Karpas-422 (cell line): Measurements from ENCODE around the gene FKBP3. TPM values are rescaled to one million over a fixed set of nuclear protein-coding genes. Genes with fewer than 3 reads are reported as not detected.

ENCODE experiments used
- DNase-seq: peaks from one replicate; pipeline ENCODE4 v3.0.0-alpha.2; 2015
- H2AFZ ChIP-seq: fragments of 200-600 bp; sonication (generic); 2 replicates; pipeline ENCODE4 v1.6.1; 2014; ENCODE audit warnings: antibody characterized with exemption, low read length, mixed read lengths
- H3K27ac ChIP-seq: fragments of 200-600 bp; sonication (generic); 2 replicates; pipeline ENCODE4 v1.5.1; 2014; ENCODE audit warnings: mild to moderate bottlenecking, low read length, moderate library complexity
- H3K27me3 ChIP-seq: fragments of 200-600 bp; sonication (generic); 2 replicates; pipeline ENCODE4 v1.6.1; 2014; ENCODE audit warnings: low read length, mixed read lengths
- H3K36me3 ChIP-seq: fragments of 200-600 bp; sonication (generic); 2 replicates; pipeline ENCODE4 v1.6.1; 2014; ENCODE audit warnings: low read length, mixed read lengths; ENCODE audit not compliant: insufficient read depth
- H3K4me1 ChIP-seq: fragments of 200-600 bp; sonication (generic); 2 replicates; pipeline ENCODE4 v1.6.1; 2014; ENCODE audit warnings: mild to moderate bottlenecking, low read length, mixed read lengths
- H3K4me2 ChIP-seq: fragments of 200-600 bp; sonication (generic); 2 replicates; pipeline ENCODE4 v1.6.1; 2014; ENCODE audit warnings: low read length, low read depth, mild to moderate bottlenecking; ENCODE audit not compliant: poor library complexity, severe bottlenecking
- H3K4me3 ChIP-seq: fragments of 200-600 bp; sonication (generic); 2 replicates; pipeline ENCODE4 v1.5.1; 2014; ENCODE audit warnings: mild to moderate bottlenecking, antibody characterized with exemption, low read length, mixed read lengths
- H3K79me2 ChIP-seq: fragments of 200-600 bp; sonication (generic); 2 replicates; pipeline ENCODE4 v1.6.1; 2014; ENCODE audit warnings: mild to moderate bottlenecking, low read length, mixed read lengths
- H3K9ac ChIP-seq: fragments of 200-600 bp; sonication (generic); 2 replicates; pipeline ENCODE4 v1.6.0; 2014; ENCODE audit warnings: low read length
- H3K9me2 ChIP-seq: fragments of 200-600 bp; sonication (generic), shearing (Covaris generic); replicated peaks from 2 replicates; pipeline ENCODE4 v1.6.0; 2014; ENCODE audit warnings: mild to moderate bottlenecking, low read length, moderate library complexity; ENCODE audit not compliant: insufficient read depth
- H3K9me3 ChIP-seq: fragments of 300-700, 200-600 bp; sonication (generic); 2 replicates; pipeline ENCODE4 v1.6.1; 2014; ENCODE audit warnings: low read length, mixed read lengths
- H4K20me1 ChIP-seq: fragments of 200-600 bp; sonication (generic); 2 replicates; pipeline ENCODE4 v1.6.1; 2014; ENCODE audit warnings: mild to moderate bottlenecking, antibody characterized with exemption, low read length, low read depth; ENCODE audit not compliant: insufficient read depth
- total RNA-seq: library from RNA; depleted of rRNA; stranded (reverse); fragments of >200 nt; shearing (Covaris generic); gene quantifications from 2 replicates; pipeline ENCODE4 v1.2.3, GENCODE V29; 2014; ENCODE audit warnings: low replicate concordance

The FKBP3 gene
- total RNA-seq, 1 experiment from 2014 or later: 89.8 TPM

- H3K9ac ChIP-seq: no peak overlapping the region
- no peak for DNase-seq
- no peaks in the 10 kb centered on the region for H4K20me1 ChIP-seq
- peaks cover 80% of the 10 kb centered on the region for H3K79me2 ChIP-seq
- peaks cover 43% of the 10 kb centered on the region for H3K4me1 ChIP-seq
- no peak overlapping the region for H3K4me2 ChIP-seq
- no peaks in the 10 kb centered on the region for H3K9me3 ChIP-seq
- no peak overlapping the region for H2AFZ ChIP-seq
- H3K27ac ChIP-seq: no peak overlapping the region
- H3K36me3 ChIP-seq: peaks cover 40% of the 10 kb centered on the region
- no peaks in the 10 kb centered on the region for H3K9me2 ChIP-seq
- no peak overlapping the region for H3K4me3 ChIP-seq
- no peaks in the 10 kb centered on the region for H3K27me3 ChIP-seq
These were observed 5.2 kb downstream of the FKBP3 start for GRCh38 chr14:45128963-45129629.

GRCh38 chr14:45125754-45126153 is 8.5 kb downstream of the FKBP3 start:
- no peak for DNase-seq
- H4K20me1 ChIP-seq: no peaks in the 10 kb centered on the region
- peaks cover 67% of the 10 kb centered on the region for H3K79me2 ChIP-seq
- H3K9me3 ChIP-seq: no peaks in the 10 kb centered on the region
- no peak overlapping the region for H3K4me3 ChIP-seq
- peaks cover 61% of the 10 kb centered on the region for H3K36me3 ChIP-seq
- H3K9ac ChIP-seq: no peak overlapping the region
- H3K4me2 ChIP-seq: no peak overlapping the region
- H3K27ac ChIP-seq: no peak overlapping the region
- H3K9me2 ChIP-seq: no peaks in the 10 kb centered on the region
- H2AFZ ChIP-seq: no peak overlapping the region
- no peaks in the 10 kb centered on the region for H3K27me3 ChIP-seq
- peaks cover 18% of the 10 kb centered on the region for H3K4me1 ChIP-seq

- DNase-seq: no peak
- H3K9ac ChIP-seq: no peak overlapping the region
- H3K4me2 ChIP-seq: no peak overlapping the region
- H3K9me2 ChIP-seq: no peaks in the 10 kb centered on the region
- H3K4me3 ChIP-seq: no peak overlapping the region
- peaks cover 54% of the 10 kb centered on the region for H3K79me2 ChIP-seq
- peaks cover 7% of the 10 kb centered on the region for H3K4me1 ChIP-seq
- no peaks in the 10 kb centered on the region for H3K9me3 ChIP-seq
- peaks cover 68% of the 10 kb centered on the region for H3K36me3 ChIP-seq
- no peak overlapping the region for H2AFZ ChIP-seq
- H3K27me3 ChIP-seq: no peaks in the 10 kb centered on the region
- no peaks in the 10 kb centered on the region for H4K20me1 ChIP-seq
- no peak overlapping the region for H3K27ac ChIP-seq
These were observed 11.0 kb downstream of the FKBP3 start for GRCh38 chr14:45123271-45123670.

GRCh38 chr14:45120096-45120495 is 14.2 kb downstream of the FKBP3 start:
- H3K36me3 ChIP-seq: peaks cover 76% of the 10 kb centered on the region
- DNase-seq: no peak
- H3K4me3 ChIP-seq: no peak overlapping the region
- no peaks in the 10 kb centered on the region for H3K9me2 ChIP-seq
- H3K27me3 ChIP-seq: no peaks in the 10 kb centered on the region
- H3K79me2 ChIP-seq: peaks cover 56% of the 10 kb centered on the region
- no peaks in the 10 kb centered on the region for H3K9me3 ChIP-seq
- peaks cover 7% of the 10 kb centered on the region for H3K4me1 ChIP-seq
- no peak overlapping the region for H3K9ac ChIP-seq
- H3K27ac ChIP-seq: 0 out of 2 replicates have a peak overlapping the region, but pooled peaks have one; percentile 8
- no peak overlapping the region for H3K4me2 ChIP-seq
- H4K20me1 ChIP-seq: no peaks in the 10 kb centered on the region
- H2AFZ ChIP-seq: no peak overlapping the region

GRCh38 chr14:45118594-45118993 is 15.7 kb downstream of the FKBP3 start:
- H2AFZ ChIP-seq: no peak overlapping the region
- no peaks in the 10 kb centered on the region for H4K20me1 ChIP-seq
- no peak overlapping the region for H3K27ac ChIP-seq
- H3K4me1 ChIP-seq: peaks cover 7% of the 10 kb centered on the region
- peaks cover 58% of the 10 kb centered on the region for H3K79me2 ChIP-seq
- no peaks in the 10 kb centered on the region for H3K27me3 ChIP-seq
- H3K9me3 ChIP-seq: no peaks in the 10 kb centered on the region
- H3K9me2 ChIP-seq: no peaks in the 10 kb centered on the region
- H3K9ac ChIP-seq: no peak overlapping the region
- peaks cover 89% of the 10 kb centered on the region for H3K36me3 ChIP-seq
- DNase-seq: no peak
- no peak overlapping the region for H3K4me2 ChIP-seq
- H3K4me3 ChIP-seq: no peak overlapping the region

GRCh38 chr14:45114327-45114726 is 20.0 kb downstream of the FKBP3 start:
- Histone ChIP-seq H3K79me2 (peaks cover 65% of the 10 kb centered on the region), H3K27me3 (no peaks in the 10 kb centered on the region), H3K4me2 (no peak overlapping the region), H3K4me1 (peaks cover 7% of the 10 kb centered on the region; the same call in 1 of the 2 replicates), H3K9me3 (no peaks in the 10 kb centered on the region), H3K27ac (no peak overlapping the region), H3K9me2 (no peaks in the 10 kb centered on the region), H3K4me3 (no peak overlapping the region), H4K20me1 (no peaks in the 10 kb centered on the region), H3K36me3 (peaks cover 88% of the 10 kb centered on the region), H2AFZ (no peak overlapping the region), H3K9ac (no peak overlapping the region)
- DNase-seq: no peak

- Histone ChIP-seq H3K79me2 (peaks cover 64% of the 10 kb centered on the region), H3K9ac (no peak overlapping the region), H3K9me3 (no peaks in the 10 kb centered on the region), H3K9me2 (no peaks in the 10 kb centered on the region), H3K27me3 (no peaks in the 10 kb centered on the region), H3K4me3 (no peak overlapping the region), H3K27ac (no peak overlapping the region), H3K36me3 (peaks cover 88% of the 10 kb centered on the region), H2AFZ (no peak overlapping the region), H3K4me1 (peaks cover 7% of the 10 kb centered on the region; the same call in 1 of the 2 replicates), H3K4me2 (no peak overlapping the region), H4K20me1 (no peaks in the 10 kb centered on the region)
- no peak for DNase-seq
These were observed 21.1 kb downstream of the FKBP3 start for GRCh38 chr14:45112896-45113781.

GRCh38 chr14:45104561-45104960 is 29.7 kb downstream of the FKBP3 start:
- no peak overlapping the region for H3K9ac ChIP-seq
- H3K27ac ChIP-seq: no peak overlapping the region
- H3K9me2 ChIP-seq: no peaks in the 10 kb centered on the region
- H3K36me3 ChIP-seq: peaks cover 84% of the 10 kb centered on the region
- peaks cover 81% of the 10 kb centered on the region for H3K79me2 ChIP-seq
- no peak overlapping the region for H3K4me2 ChIP-seq
- H3K9me3 ChIP-seq: no peaks in the 10 kb centered on the region
- no peak overlapping the region for H2AFZ ChIP-seq
- no peaks in the 10 kb centered on the region for H3K4me1 ChIP-seq
- H3K27me3 ChIP-seq: no peaks in the 10 kb centered on the region
- no peak overlapping the region for H3K4me3 ChIP-seq
- no peaks in the 10 kb centered on the region for H4K20me1 ChIP-seq
- DNase-seq: no peak
